KBM-7 (cell line): ENCODE measurements around the gene MDFI.

Experiments
- DNase-seq: peaks from one replicate; pipeline ENCODE4 v3.0.0-alpha.2; 2015
- in situ Hi-C: fragments of 300-500 bp; cut with MboI; formaldehyde crosslinking; loops from 2 replicates; pipeline ENCODE4 v1.14.3; 2020; ENCODE audit warnings: low sequenced_read_pairs, low pct_unique_long_range_greater_than_20kb, mixed read lengths

The MDFI gene

DNA sequence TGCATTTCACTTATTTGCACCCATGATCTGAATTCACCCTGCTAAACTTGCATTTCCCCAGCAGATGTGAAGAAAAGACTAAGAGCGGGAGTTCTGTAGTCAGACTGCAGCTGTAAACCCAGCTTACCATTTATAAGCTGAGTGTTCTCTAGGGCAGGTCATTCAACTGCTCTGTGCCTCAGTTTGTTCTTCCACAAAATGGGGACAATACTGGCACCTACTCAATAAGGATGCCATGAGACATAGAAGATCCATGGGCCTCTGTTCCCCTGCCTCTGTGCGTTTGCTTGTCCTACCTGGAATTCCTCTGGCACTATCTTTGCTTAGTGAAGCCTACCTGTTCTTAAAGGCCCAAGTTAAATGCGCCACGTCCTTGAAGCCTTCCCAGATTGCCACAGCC, 12.2 kb upstream of the MDFI start:
- in situ Hi-C loops, result no loop called here
- DNase-seq, result no peak

DNA sequence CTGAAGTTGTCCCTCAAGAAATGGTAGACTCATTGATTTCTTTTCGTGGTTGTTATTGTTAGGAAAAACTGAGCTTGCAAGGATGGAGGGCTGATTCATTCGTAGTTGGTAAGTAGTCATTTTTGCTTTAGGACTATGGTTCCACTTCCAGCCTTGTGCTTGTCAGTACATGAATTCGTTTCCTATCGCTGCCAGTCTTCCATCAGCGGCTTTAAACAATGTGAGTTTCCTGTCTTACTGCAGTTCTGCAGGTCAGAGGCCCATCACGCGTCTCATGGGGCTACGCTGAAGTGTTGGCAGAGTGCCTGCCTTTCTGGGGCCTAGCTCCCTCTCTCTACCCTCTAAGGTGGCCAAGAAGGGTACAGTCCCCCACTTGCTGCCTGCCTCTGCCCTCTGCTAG, 11.4 kb upstream of the MDFI start:
- DNase-seq, result peak; percentile 36
- in situ Hi-C loops, result no loop called here

DNA sequence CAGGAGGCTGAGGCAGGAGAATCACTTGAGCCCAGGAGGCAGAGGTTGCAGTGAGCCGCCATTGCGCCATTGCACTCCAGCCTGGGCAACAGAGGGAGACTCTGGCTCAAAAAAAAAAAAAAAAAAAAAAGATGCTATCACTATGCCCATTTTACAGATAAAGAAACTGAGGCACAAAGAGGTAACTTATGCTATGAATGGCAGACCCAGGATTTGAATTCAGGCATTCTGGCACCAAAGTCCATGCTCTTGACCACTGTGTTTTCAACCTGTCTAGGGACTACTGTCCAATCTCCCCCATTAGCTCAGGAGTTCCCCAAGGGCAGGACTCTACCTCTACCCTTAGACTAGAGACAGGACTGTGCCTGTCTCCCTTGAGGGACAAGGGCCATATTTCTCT, 9.1 kb upstream of the MDFI start:
- in situ Hi-C loops, result no loop called here
- no peak for DNase-seq

- DNase-seq, result no peak
- in situ Hi-C loops, result no loop called here
Measured at GRCh38 chr6:41630069-41630468, 8.2 kb upstream of the MDFI start.

DNA sequence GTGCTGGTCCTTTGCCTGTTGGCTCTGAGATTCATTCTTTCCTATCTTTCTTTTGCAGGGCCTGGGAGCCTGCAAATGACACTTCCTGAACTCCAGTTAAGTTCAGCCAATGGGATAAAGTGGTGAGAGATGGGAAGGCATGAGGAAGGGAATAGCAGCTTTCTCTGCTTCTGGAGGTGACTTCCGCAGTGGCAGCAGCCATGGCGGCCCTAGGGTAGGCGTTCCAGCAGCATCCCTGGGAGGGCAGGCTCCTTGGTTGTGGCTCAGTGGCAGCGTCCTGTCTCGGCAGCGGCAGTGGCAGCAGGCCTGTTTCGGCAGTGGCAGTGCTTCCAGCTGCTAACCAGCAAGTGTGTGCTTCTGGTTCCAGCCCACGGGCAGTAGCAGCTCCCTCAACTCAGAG, 7.3 kb upstream of the MDFI start:
- in situ Hi-C loops, result no loop called here
- no peak for DNase-seq

DNA sequence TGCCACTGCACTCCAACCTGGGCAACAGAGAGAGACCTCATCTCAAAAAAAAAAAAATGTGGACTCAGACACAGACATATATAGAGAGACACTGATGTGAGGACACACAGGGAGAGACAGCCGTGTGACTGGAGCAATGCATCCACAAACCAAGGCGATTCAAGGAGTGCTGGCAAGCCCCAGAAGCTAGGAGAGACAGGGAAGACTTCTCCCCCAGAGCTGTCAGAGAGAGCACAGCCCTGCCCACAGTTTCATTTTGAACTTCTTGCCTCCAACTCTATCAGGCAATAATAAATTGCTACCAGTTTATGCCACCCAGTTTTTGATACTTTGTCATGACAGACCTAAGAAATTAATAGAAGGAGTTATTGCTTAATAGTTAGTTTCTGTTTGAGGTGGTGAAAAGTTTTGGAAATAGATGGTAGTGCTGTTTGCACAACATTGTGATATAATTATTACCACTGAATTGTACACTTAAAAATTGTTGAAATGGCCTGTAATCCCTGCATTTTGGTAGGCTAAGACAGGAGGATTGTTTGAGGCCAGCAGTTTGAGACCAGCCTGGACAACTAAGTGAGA, 5.1 kb upstream of the MDFI start:
- no peak for DNase-seq
- in situ Hi-C loops, result no loop called here

- DNase-seq, result peak; percentile 32
- in situ Hi-C loops, result no loop called here
Measured at GRCh38 chr6:41634657-41635056, 3.6 kb upstream of the MDFI start.

DNA sequence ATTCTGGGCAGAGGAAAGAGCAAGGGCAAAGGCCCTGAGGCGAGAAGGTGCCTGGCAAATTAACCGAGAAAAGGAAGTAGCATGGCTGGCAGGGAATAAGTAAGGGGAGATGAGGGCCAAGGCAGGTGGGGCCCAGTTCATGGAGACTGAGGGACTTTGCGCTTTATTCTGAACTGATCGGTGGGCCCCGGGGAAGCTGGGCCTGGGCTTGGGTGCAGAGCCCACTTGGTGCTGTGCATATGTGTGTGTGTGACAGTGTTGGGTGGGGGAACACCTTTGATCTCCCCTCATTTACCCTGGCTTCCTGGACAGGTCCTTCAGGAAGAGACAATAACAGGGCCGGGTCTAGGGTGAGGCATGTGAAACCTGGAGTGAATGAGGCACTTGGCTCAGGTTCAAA, 2.9 kb upstream of the MDFI start:
- no peak for DNase-seq
- in situ Hi-C loops, result no loop called here

- in situ Hi-C loops, result no loop called here
- DNase-seq, result no peak
Measured at GRCh38 chr6:41636833-41637193, 1.5 kb upstream of the MDFI start.

DNA sequence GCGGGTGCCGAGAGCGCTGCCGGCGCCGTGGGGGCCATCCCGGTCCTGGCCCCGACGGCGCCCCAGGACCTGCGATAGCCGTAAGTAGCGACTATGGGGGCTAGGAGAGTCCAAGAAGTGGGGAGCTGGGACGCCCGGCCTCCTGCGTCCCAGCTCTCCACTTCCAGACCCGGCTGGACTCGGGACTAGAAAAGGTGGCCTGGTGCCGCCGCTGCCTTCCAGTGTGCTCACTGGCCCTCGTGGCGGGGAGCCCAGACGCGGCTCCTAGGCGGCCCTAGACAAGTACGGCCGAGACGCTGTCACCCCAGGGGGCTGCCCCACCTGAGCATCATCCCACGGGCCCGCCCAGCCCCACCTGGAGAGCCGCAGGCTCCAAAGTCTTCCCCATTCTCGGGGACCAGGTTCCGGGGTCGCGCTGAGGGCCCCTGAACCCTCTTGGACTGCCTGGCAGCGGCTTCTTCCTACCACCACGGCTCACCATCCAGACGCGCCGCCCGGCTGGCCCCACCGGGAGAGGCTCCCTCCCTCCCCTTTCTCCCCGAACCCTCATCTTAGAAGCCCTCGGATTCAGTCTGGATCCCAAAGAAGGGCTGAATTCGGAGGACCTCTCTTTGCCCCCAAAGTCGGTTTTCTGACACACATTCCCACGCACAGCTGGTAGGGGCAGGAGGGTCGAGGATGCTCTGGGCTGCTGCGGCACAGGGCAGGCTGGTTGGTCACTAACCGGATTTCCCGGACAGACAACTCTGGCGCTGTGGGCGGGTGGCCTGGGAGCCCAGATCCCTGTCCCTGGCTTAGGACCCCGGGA, 870 bp upstream of the MDFI start:
- in situ Hi-C loops, result no loop called here
- DNase-seq, result no peak

DNA sequence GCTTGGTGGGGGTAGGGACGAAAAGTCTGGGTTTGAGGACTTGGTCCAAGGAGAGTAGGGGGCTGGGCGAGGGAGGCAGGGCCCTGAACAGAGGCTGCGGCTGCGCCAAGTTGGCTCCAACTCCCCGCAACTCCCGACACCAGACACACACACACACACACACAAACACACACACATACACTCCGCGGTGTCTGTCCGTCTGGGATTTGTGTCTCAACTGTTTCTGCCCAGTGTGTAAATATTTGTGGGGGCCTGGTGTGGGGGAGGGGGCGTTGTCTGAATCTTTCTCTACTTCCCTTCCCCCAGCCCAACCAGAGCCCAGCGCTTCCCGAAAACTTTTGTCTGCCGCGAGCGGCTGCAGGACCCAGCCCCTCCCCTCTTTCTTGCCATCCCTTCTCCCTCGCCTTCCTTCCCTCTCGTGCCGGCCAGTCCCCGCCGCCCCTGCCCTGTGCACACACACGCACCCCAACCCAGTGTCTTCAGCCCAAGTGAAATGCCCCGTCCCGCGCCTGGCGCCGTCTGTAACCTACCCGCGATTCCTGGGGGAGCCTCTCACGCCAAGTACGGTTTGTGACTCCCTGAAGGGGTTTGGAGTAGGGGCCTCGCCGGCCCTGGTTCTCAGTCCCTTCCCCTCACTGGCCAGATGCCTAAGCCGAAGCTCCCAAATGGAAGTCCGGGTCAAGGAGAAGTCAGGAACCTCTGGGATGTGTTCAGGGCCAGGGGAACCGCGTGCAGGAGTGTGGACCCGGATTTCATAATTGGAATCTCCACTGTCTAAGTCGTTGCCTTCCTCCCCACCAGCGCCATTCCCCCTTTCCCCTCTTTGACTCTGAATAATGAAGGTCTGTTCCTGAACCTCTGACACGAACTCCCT, 904 bp downstream of the MDFI start:
- DNase-seq, result peak; percentile 72

GRCh38 chr6:41639809-41640371, 1.6 kb downstream of the MDFI start:
- DNase-seq, result no peak
- in situ Hi-C loops, result no loop called here

More for the DNA sequence above, 904 bp downstream of the MDFI start:
- in situ Hi-C loops, result no loop called here

GRCh38 chr6:41640426-41640825, 2.2 kb downstream of the MDFI start:
- in situ Hi-C loops, result no loop called here
- no peak for DNase-seq

DNA sequence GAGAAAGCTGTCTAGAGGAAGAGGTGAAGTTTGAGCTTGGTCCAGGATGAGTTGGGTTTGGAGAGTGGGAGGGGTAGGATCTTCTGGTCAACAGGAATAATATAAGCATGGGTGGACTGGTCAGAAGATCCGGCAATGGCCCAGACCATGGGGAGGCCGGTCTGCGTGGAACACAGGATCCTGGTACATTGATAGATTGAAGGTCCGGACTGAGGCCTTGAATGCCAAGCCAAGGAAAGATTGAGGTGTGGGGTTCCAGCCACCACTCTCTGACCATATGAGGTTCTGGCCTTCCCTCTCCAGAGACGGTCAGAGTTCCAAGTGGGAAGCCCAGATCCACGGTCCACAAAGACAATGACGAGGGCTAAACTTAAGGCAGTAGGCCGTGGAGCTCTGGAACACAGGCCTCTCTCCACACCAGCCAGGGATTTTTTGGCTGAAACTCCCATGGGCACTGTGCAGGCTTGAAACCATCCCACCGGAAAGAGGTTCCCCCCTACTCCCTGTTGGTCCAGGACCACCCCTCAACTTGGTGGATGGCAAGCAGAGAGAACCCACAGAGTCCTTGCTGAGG, 3.2 kb downstream of the MDFI start:
- no peak for DNase-seq
- in situ Hi-C loops, result no loop called here

- peak; percentile 35 for DNase-seq
- in situ Hi-C loops, result no loop called here
Measured at GRCh38 chr6:41642090-41642959, 4.1 kb downstream of the MDFI start.

- DNase-seq, result no peak
- in situ Hi-C loops, result no loop called here
Measured at GRCh38 chr6:41642960-41643898, 5.0 kb downstream of the MDFI start.

DNA sequence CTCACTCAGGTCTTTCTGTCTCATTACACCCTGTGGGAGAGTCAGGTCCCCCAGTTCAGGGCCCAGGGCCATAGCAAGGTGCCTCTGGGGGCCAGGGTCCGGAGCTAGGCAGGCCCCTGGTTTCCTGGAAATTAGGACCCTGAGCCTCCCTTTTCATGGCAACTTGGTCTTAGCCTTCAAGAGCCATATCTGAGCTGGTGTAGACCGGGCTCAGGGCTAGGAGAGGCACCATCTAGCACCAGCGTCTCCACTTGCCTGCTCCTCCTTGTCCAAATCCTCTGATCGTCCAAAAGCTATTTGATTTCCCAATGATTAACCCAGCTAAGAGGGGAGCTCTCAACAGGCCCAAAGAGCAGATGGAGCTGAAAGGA, 5.6 kb downstream of the MDFI start:
- in situ Hi-C loops, result no loop called here
- no peak for DNase-seq
